ENCODE results near the gene CDPF1.

DNA sequence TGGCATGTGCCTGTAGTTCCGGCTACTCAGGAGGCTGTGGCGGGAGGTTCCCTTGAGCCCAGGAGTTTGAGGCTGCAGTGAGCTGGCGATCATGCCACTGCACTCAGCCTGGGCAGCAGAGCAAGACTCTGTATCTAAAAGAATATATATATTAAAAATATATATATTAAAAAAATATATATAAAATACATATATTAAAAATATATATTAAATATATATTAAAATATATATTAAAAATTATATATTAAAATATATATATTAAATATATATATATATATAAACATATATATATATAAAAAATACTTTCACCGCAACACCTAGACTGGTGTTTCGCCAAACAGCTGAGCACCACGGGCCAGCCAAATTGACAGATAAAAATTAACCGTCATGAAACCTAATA is 26.5 kb upstream of the CDPF1 start:
- TF ChIP-seq ZNF274 (IDR thresholded peaks at IDR 0.05; ENCODE audit: low read depth, low read length), result no peak
- TF ChIP-seq YY1 (IDR thresholded peaks at IDR 0.05; ENCODE audit: insufficient read depth, insufficient read length), result no peak
